WTC11 (cell line): ENCODE results near the gene APOH. TPM values are rescaled to one million over a fixed set of nuclear protein-coding genes. Genes with fewer than 3 reads are reported as not detected.

Experiments used
- ATAC-seq: fragments of 200-7000 bp; cut with Tn5 transposase; 2 replicates; pipeline ENCODE4 v1.10.0; 2021; ENCODE audit warnings: mild to moderate bottlenecking, moderate library complexity
- CTCF ChIA-PET: fragments of 300-600 bp; sonication (Branson Sonifier 250); formaldehyde crosslinking; loops from one replicate; lab custom pipeline; 2021; ENCODE audit warnings: antibody characterized with exemption; lab: Charles Lee
- POLR2A ChIA-PET: fragments of 350-600 bp; sonication (Branson Sonifier 250); formaldehyde crosslinking; loops from one replicate; lab custom pipeline; 2021; ENCODE audit warnings: antibody characterized with exemption; lab: Charles Lee
- DNase-seq: peaks from one replicate; pipeline ENCODE4 v3.0.0; 2021; ENCODE audit warnings: low spot score
- H3K27ac Mint-ChIP-seq: 2 replicates; pipeline ENCODE4 v1.8.0; 2021; ENCODE audit warnings: mixed read lengths
- H3K27me3 Mint-ChIP-seq: 2 replicates; pipeline ENCODE4 v1.8.0; 2021; ENCODE audit warnings: low read depth, mild to moderate bottlenecking, moderate library complexity, mixed read lengths
- H3K36me3 Mint-ChIP-seq: 2 replicates; pipeline ENCODE4 v1.8.0; 2021; ENCODE audit warnings: mixed read lengths
- H3K4me1 Mint-ChIP-seq: 2 replicates; pipeline ENCODE4 v1.8.0; 2022; ENCODE audit warnings: mixed read lengths
- H3K4me3 Mint-ChIP-seq: 2 replicates; pipeline ENCODE4 v1.8.0; 2021; ENCODE audit warnings: mild to moderate bottlenecking, moderate library complexity, mixed read lengths
- H3K9me3 Mint-ChIP-seq: 2 replicates; pipeline ENCODE4 v1.8.0; 2021; ENCODE audit warnings: mixed read lengths
- ESRRA ChIP-seq: sonication (generic); formaldehyde crosslinking; IDR thresholded peaks from 2 replicates; pipeline ENCODE4 v1.8.1; 2022; ENCODE audit warnings: mild to moderate bottlenecking, missing genetic modification reagents, borderline replicate concordance
- JAZF1 ChIP-seq: fragments of 250-450 bp; sonication (Bioruptor Pico); IDR thresholded peaks from 2 replicates; pipeline ENCODE4 v1.9.0; 2021; ENCODE audit warnings: moderate library complexity, mild to moderate bottlenecking, inconsistent platforms
- JUN ChIP-seq: sonication (generic); formaldehyde crosslinking; IDR thresholded peaks from 2 replicates; pipeline ENCODE4 v1.8.0; 2023; ENCODE audit warnings: mild to moderate bottlenecking, missing genetic modification reagents
- NR2C2 ChIP-seq: sonication (generic); formaldehyde crosslinking; IDR thresholded peaks from 2 replicates; pipeline ENCODE4 v1.8.0; 2022; ENCODE audit warnings: mild to moderate bottlenecking, missing genetic modification reagents
- OVOL2 ChIP-seq: fragments of 250-450 bp; sonication (Bioruptor Pico); IDR thresholded peaks from 2 replicates; pipeline ENCODE4 v1.9.0; 2021; ENCODE audit warnings: mild to moderate bottlenecking, borderline replicate concordance
- PRRX2 ChIP-seq: fragments of 250-450 bp; sonication (Bioruptor Pico); IDR thresholded peaks from 2 replicates; pipeline ENCODE4 v1.8.0; 2021; ENCODE audit warnings: mild to moderate bottlenecking
- TEAD1 ChIP-seq: sonication (generic); formaldehyde crosslinking; IDR thresholded peaks from 2 replicates; pipeline ENCODE4 v1.8.0; 2022; ENCODE audit warnings: mild to moderate bottlenecking, missing genetic modification reagents
- ZBTB21 ChIP-seq: sonication (generic); formaldehyde crosslinking; IDR thresholded peaks from 2 replicates; pipeline ENCODE4 v1.8.1; 2023; ENCODE audit warnings: mild to moderate bottlenecking, missing genetic modification reagents, borderline replicate concordance
- total RNA-seq: library from RNA; stranded (reverse); gene quantifications from 3 replicates; pipeline ENCODE4 v1.2.3, GENCODE V29; 2021
- TF ChIP-seq, protein P1 (sequence below): sonication (generic); formaldehyde crosslinking; IDR thresholded peaks from 2 replicates; pipeline ENCODE4 v1.8.1; 2023; ENCODE audit warnings: mild to moderate bottlenecking, moderate library complexity, missing genetic modification reagents
- TF ChIP-seq, protein P2 (sequence below): sonication (generic); formaldehyde crosslinking; IDR thresholded peaks from 2 replicates; pipeline ENCODE4 v1.8.0; 2022; ENCODE audit warnings: mild to moderate bottlenecking, missing genetic modification reagents
- TF ChIP-seq, protein P3 (sequence below): fragments of 200-600 bp; IDR thresholded peaks from 2 replicates; pipeline ENCODE4 v1.8.0; 2022; ENCODE audit warnings: antibody characterized with exemption
- TF ChIP-seq, protein P4 (sequence below): fragments of 250-450 bp; sonication (Bioruptor Pico); IDR thresholded peaks from 2 replicates; pipeline ENCODE4 v1.8.0; 2021; ENCODE audit warnings: mild to moderate bottlenecking

Gene APOH
- total RNA-seq, 1 experiment from 2014 or later = 1.2 TPM

DNA sequence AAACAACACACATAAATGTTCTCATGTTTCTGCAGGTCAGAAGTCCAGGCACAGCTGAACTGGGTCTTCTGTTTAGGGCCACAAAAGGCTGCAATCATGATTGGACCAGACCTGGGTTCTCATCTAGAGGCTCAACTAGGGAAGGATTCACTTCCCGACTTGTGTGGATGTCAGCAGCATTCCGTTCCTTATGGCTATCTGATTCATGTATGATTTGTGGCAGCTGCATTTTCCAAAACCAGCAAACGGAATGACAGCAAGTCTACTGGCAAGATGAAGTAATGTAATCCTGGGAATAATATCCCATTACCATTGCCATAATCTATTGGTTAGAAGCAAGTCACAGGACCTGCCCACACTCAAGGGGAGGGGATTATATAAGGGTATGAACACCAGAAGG, 59.4 kb downstream of the APOH start:
- POLR2A ChIA-PET = no interaction called here
- H3K4me1 Mint-ChIP-seq = no peaks in the 10 kb centered on the region
- H3K4me3 Mint-ChIP-seq = no peak overlapping the region
- no peaks in the 10 kb centered on the region for H3K27me3 Mint-ChIP-seq
- H3K36me3 Mint-ChIP-seq = no peaks in the 10 kb centered on the region
- ATAC-seq = no peak
- H3K27ac Mint-ChIP-seq = no peak overlapping the region
- no peak for TF ChIP-seq NR2C2 (CRISPR knock-in tag)
- TF ChIP-seq ESRRA (CRISPR knock-in tag) = no peak
- DNase-seq = no peak
- CTCF ChIA-PET = no interaction called here
- H3K9me3 Mint-ChIP-seq = no peaks in the 10 kb centered on the region

DNA sequence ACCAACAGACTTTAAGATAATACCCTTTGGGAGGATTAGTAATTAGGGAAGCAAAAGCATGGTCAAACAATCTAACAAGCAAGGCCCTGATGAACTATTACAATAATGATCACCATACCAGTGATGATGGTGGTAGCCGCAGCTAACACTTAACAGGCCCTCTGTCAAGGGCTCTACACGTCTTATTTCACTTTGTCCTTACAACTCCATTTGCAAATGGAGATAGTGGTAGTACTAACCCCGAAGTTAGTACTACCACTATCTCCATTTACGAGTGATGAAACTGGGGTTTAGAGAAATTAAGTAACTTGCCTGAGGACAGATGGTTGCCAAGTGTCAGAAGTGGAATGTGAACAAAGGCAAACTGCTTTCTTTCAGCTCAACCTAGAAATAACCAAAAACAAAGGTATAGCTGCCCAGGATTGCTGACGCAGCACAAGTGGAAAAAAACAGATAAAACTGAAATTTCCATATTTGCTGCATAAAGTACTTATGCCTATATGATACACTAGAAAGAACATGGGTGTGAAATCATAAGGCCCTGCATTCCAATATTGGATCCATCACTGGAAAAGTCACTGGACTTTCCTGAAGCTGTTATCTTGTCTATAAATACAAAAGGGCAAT, 61.9 kb downstream of the APOH start:
- ChIA-PET POLR2A (no interaction called here), CTCF (no interaction called here)
- TF ChIP-seq, protein P1, sequence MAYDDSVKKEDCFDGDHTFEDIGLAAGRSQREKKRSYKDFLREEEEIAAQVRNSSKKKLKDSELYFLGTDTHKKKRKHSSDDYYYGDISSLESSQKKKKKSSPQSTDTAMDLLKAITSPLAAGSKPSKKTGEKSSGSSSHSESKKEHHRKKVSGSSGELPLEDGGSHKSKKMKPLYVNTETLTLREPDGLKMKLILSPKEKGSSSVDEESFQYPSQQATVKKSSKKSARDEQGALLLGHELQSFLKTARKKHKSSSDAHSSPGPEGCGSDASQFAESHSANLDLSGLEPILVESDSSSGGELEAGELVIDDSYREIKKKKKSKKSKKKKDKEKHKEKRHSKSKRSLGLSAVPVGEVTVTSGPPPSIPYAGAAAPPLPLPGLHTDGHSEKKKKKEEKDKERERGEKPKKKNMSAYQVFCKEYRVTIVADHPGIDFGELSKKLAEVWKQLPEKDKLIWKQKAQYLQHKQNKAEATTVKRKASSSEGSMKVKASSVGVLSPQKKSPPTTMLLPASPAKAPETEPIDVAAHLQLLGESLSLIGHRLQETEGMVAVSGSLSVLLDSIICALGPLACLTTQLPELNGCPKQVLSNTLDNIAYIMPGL (CRISPR knock-in tag) = no peak
- TF ChIP-seq, protein P2, sequence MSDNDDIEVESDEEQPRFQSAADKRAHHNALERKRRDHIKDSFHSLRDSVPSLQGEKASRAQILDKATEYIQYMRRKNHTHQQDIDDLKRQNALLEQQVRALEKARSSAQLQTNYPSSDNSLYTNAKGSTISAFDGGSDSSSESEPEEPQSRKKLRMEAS (CRISPR knock-in tag) = no peak
- TF ChIP-seq ZBTB21 (no peak), JUN (CRISPR knock-in tag) (no peak), TEAD1 (CRISPR knock-in tag) (no peak), JAZF1 (CRISPR knock-in tag) (no peak), PRRX2 (no peak), OVOL2 (CRISPR knock-in tag) (no peak)
- no peak overlapping the region for H3K27ac Mint-ChIP-seq
- H3K9me3 Mint-ChIP-seq = no peaks in the 10 kb centered on the region
- no peaks in the 10 kb centered on the region for H3K27me3 Mint-ChIP-seq
- no peak for DNase-seq
- no peaks in the 10 kb centered on the region for H3K4me1 Mint-ChIP-seq
- ATAC-seq = no peak
- no peak overlapping the region for H3K4me3 Mint-ChIP-seq
- no peaks in the 10 kb centered on the region for H3K36me3 Mint-ChIP-seq

DNA sequence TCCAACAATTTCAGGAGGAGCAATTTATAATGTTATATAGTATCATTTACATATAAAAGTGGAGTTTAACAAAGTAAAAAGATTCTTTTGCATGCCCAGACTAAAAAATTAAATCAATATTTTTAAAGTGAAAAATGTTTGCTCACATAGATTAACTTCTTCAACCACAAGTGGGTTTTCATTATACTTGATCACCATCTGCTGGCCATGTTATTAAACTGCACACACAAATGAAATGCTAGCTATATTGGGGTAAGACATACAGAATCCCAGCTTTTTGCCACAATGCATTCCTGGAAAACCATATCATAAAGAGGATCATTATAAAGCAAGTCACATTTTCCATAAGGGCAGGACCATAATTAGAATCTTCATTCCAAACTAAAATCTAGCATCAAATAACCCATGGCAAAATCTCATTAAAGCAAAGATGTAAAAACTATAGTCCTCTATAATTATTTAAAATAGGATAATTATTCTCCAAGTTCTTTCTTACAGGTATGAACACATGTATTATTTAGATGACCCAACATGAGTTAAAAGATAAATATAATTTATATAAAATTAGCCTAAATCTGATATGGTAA, 63.6 kb downstream of the APOH start:
- no peak for DNase-seq
- no peaks in the 10 kb centered on the region for H3K36me3 Mint-ChIP-seq
- TF ChIP-seq, protein P3, sequence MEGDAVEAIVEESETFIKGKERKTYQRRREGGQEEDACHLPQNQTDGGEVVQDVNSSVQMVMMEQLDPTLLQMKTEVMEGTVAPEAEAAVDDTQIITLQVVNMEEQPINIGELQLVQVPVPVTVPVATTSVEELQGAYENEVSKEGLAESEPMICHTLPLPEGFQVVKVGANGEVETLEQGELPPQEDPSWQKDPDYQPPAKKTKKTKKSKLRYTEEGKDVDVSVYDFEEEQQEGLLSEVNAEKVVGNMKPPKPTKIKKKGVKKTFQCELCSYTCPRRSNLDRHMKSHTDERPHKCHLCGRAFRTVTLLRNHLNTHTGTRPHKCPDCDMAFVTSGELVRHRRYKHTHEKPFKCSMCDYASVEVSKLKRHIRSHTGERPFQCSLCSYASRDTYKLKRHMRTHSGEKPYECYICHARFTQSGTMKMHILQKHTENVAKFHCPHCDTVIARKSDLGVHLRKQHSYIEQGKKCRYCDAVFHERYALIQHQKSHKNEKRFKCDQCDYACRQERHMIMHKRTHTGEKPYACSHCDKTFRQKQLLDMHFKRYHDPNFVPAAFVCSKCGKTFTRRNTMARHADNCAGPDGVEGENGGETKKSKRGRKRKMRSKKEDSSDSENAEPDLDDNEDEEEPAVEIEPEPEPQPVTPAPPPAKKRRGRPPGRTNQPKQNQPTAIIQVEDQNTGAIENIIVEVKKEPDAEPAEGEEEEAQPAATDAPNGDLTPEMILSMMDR = peak; percentile 55
- TF ChIP-seq, protein P4, sequence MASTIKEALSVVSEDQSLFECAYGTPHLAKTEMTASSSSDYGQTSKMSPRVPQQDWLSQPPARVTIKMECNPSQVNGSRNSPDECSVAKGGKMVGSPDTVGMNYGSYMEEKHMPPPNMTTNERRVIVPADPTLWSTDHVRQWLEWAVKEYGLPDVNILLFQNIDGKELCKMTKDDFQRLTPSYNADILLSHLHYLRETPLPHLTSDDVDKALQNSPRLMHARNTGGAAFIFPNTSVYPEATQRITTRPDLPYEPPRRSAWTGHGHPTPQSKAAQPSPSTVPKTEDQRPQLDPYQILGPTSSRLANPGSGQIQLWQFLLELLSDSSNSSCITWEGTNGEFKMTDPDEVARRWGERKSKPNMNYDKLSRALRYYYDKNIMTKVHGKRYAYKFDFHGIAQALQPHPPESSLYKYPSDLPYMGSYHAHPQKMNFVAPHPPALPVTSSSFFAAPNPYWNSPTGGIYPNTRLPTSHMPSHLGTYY (CRISPR knock-in tag) = no peak
- no peak for TF ChIP-seq NR2C2 (CRISPR knock-in tag)
- TF ChIP-seq, all 79 proteins: peak for 1
- ATAC-seq = 0 out of 2 replicates have a peak, but pooled peaks have one; percentile 28
- peaks cover 8% of the 10 kb centered on the region for H3K9me3 Mint-ChIP-seq
- no peak overlapping the region for H3K4me3 Mint-ChIP-seq
- POLR2A ChIA-PET = no interaction called here
- no peaks in the 10 kb centered on the region for H3K4me1 Mint-ChIP-seq
- H3K27me3 Mint-ChIP-seq = no peaks in the 10 kb centered on the region; the same call in 1 of the 2 replicates
- no peak overlapping the region for H3K27ac Mint-ChIP-seq
- CTCF ChIA-PET = interaction anchor here (0.6 to 2.3 kb wide), 20 partner anchors 10 to 933 kb away, joined by 3 to 23 read pairs (median 3); partner anchors contain the start of gene CEP112

Other genes with a start within 250 kb of the APOH start
- 4.4 to 6.1 TPM (median 5.3 TPM) in 3 replicates for gene CEP112, start 37.3 kb downstream of the APOH start, total RNA-seq
- gene PRKCA, start 73.2 kb upstream of the APOH start, total RNA-seq = 21.1 to 29.5 TPM (median 21.6 TPM) in 3 replicates